ENCODE measurements around the gene PAEP. TPM values are rescaled to one million over a fixed set of nuclear protein-coding genes. Genes with fewer than 3 reads are reported as not detected.
A peak's percentile ranks its signal among the peaks of the same experiment; 100 is the strongest.

The PAEP gene
- polyA plus RNA-seq, 4 donors, result not detected

- Histone ChIP-seq H3K9me3 (ENCODE audit: control insufficient read depth in 2 of 2, insufficient read depth in 1 of 2, low read depth in 1 of 2, low read length in 1 of 2) (no peaks in the 10 kb centered on the region), H3K4me3 (ENCODE audit: low read depth in 1 of 3, low read length in 3 of 3) (no peak overlapping the region), H3K4me1 (ENCODE audit: control insufficient read depth in 3 of 3, insufficient read depth in 2 of 3, low read depth in 1 of 3, low read length in 2 of 3) (no peaks in the 10 kb centered on the region), H3K27me3 (ENCODE audit: control insufficient read depth in 3 of 3, insufficient read depth in 3 of 3, low read length in 3 of 3) (peaks cover 0 to 5% (median 0%) of the 10 kb centered on the region in 3 donors), H3K27ac (ENCODE audit: low read depth in 1 of 3, low read length in 2 of 3) (no peak overlapping the region), H3K36me3 (ENCODE audit: control insufficient read depth in 3 of 3, insufficient read depth in 2 of 3, low read depth in 1 of 3, low read length in 3 of 3) (no peaks in the 10 kb centered on the region)
- DNase-seq (no peak), FAIRE-seq (no peak)
- WGBS, 3 donors, result 80 to 85% (median 83%) methylated on average over 8 of the region's 8 CpGs
Observed at GRCh38 chr9:135601988-135602387, 40.4 kb downstream of the PAEP start.

- no peaks in the 10 kb centered on the region for H3K27me3 ChIP-seq (ENCODE audit: control insufficient read depth in 3 of 3, insufficient read depth in 3 of 3, low read length in 3 of 3)
- no peak overlapping the region for H3K4me3 ChIP-seq (ENCODE audit: low read depth in 1 of 3, low read length in 3 of 3)
- H3K36me3 ChIP-seq (ENCODE audit: control insufficient read depth in 3 of 3, insufficient read depth in 2 of 3, low read depth in 1 of 3, low read length in 3 of 3), result no peaks in the 10 kb centered on the region
- H3K4me1 ChIP-seq (ENCODE audit: control insufficient read depth in 3 of 3, insufficient read depth in 2 of 3, low read depth in 1 of 3, low read length in 2 of 3), result no peaks in the 10 kb centered on the region
- 45 to 49% (median 47%) methylated on average over 24 of the region's 24 CpGs for WGBS, 3 donors
- DNase-seq, result peak; percentile 38 to 43
- no peak for FAIRE-seq
- no peaks in the 10 kb centered on the region for H3K9me3 ChIP-seq (ENCODE audit: control insufficient read depth in 2 of 2, insufficient read depth in 1 of 2, low read depth in 1 of 2, low read length in 1 of 2)
- no peak overlapping the region for H3K27ac ChIP-seq (ENCODE audit: low read depth in 1 of 3, low read length in 2 of 3)
Observed at GRCh38 chr9:135602789-135603481, 41.4 kb downstream of the PAEP start.

GRCh38 chr9:135604437-135605237, 43.1 kb downstream of the PAEP start:
- 74 to 81% (median 77%) methylated on average over 31 of the region's 31 CpGs for whole genome bisulfite sequencing, 3 donors
- no peak for FAIRE-seq

GRCh38 chr9:135605238-135605781, 43.8 kb downstream of the PAEP start:
- DNase-seq, result no peak
- WGBS, 3 donors, result 59 to 65% (median 60%) methylated on average over 14 of the region's 14 CpGs

More at GRCh38 chr9:135604437-135605237, 43.1 kb downstream of the PAEP start:
- Histone ChIP-seq H3K27me3 (ENCODE audit: control insufficient read depth in 3 of 3, insufficient read depth in 3 of 3, low read length in 3 of 3) (no peaks in the 10 kb centered on the region), H3K4me1 (ENCODE audit: control insufficient read depth in 3 of 3, insufficient read depth in 2 of 3, low read depth in 1 of 3, low read length in 2 of 3) (no peaks in the 10 kb centered on the region), H3K27ac (ENCODE audit: low read depth in 1 of 3, low read length in 2 of 3) (no peak overlapping the region), H3K36me3 (ENCODE audit: control insufficient read depth in 3 of 3, insufficient read depth in 2 of 3, low read depth in 1 of 3, low read length in 3 of 3) (no peaks in the 10 kb centered on the region), H3K9me3 (ENCODE audit: control insufficient read depth in 2 of 2, insufficient read depth in 1 of 2, low read depth in 1 of 2, low read length in 1 of 2) (no peaks in the 10 kb centered on the region), H3K4me3 (ENCODE audit: low read depth in 1 of 3, low read length in 3 of 3) (no peak overlapping the region)
- no peak for DNase-seq

GRCh38 chr9:135606885-135607259, 45.3 kb downstream of the PAEP start:
- DNase-seq (no peak), FAIRE-seq (no peak)
- WGBS, 3 donors, result 75 to 86% (median 76%) methylated on average over 11 of the region's 11 CpGs

More at GRCh38 chr9:135605238-135605781, 43.8 kb downstream of the PAEP start:
- Histone ChIP-seq H3K4me1 (ENCODE audit: control insufficient read depth in 3 of 3, insufficient read depth in 2 of 3, low read depth in 1 of 3, low read length in 2 of 3) (no peaks in the 10 kb centered on the region), H3K27me3 (ENCODE audit: control insufficient read depth in 3 of 3, insufficient read depth in 3 of 3, low read length in 3 of 3) (no peaks in the 10 kb centered on the region), H3K36me3 (ENCODE audit: control insufficient read depth in 3 of 3, insufficient read depth in 2 of 3, low read depth in 1 of 3, low read length in 3 of 3) (no peaks in the 10 kb centered on the region), H3K4me3 (ENCODE audit: low read depth in 1 of 3, low read length in 3 of 3) (no peak overlapping the region), H3K27ac (ENCODE audit: low read depth in 1 of 3, low read length in 2 of 3) (no peak overlapping the region), H3K9me3 (ENCODE audit: control insufficient read depth in 2 of 2, insufficient read depth in 1 of 2, low read depth in 1 of 2, low read length in 1 of 2) (no peaks in the 10 kb centered on the region)
- FAIRE-seq, result no peak

GRCh38 chr9:135607401-135608293, 46.1 kb downstream of the PAEP start:
- no peaks in the 10 kb centered on the region for H3K4me1 ChIP-seq (ENCODE audit: control insufficient read depth in 3 of 3, insufficient read depth in 2 of 3, low read depth in 1 of 3, low read length in 2 of 3)
- FAIRE-seq, result no peak
- H3K36me3 ChIP-seq (ENCODE audit: control insufficient read depth in 3 of 3, insufficient read depth in 2 of 3, low read depth in 1 of 3, low read length in 3 of 3), result no peaks in the 10 kb centered on the region
- no peak overlapping the region for H3K4me3 ChIP-seq (ENCODE audit: low read depth in 1 of 3, low read length in 3 of 3)
- H3K27me3 ChIP-seq (ENCODE audit: control insufficient read depth in 3 of 3, insufficient read depth in 3 of 3, low read length in 3 of 3), result no peaks in the 10 kb centered on the region
- 59 to 80% (median 62%) methylated on average over 24 to 25 of the region's 25 CpGs for WGBS, 3 donors
- no peaks in the 10 kb centered on the region for H3K9me3 ChIP-seq (ENCODE audit: control insufficient read depth in 2 of 2, insufficient read depth in 1 of 2, low read depth in 1 of 2, low read length in 1 of 2)
- H3K27ac ChIP-seq (ENCODE audit: low read depth in 1 of 3, low read length in 2 of 3), result no peak overlapping the region
- no peak for DNase-seq

More at GRCh38 chr9:135606885-135607259, 45.3 kb downstream of the PAEP start:
- Histone ChIP-seq H3K4me3 (ENCODE audit: low read depth in 1 of 3, low read length in 3 of 3) (no peak overlapping the region), H3K4me1 (ENCODE audit: control insufficient read depth in 3 of 3, insufficient read depth in 2 of 3, low read depth in 1 of 3, low read length in 2 of 3) (no peaks in the 10 kb centered on the region), H3K27me3 (ENCODE audit: control insufficient read depth in 3 of 3, insufficient read depth in 3 of 3, low read length in 3 of 3) (no peaks in the 10 kb centered on the region), H3K36me3 (ENCODE audit: control insufficient read depth in 3 of 3, insufficient read depth in 2 of 3, low read depth in 1 of 3, low read length in 3 of 3) (no peaks in the 10 kb centered on the region), H3K27ac (ENCODE audit: low read depth in 1 of 3, low read length in 2 of 3) (no peak overlapping the region), H3K9me3 (ENCODE audit: control insufficient read depth in 2 of 2, insufficient read depth in 1 of 2, low read depth in 1 of 2, low read length in 1 of 2) (no peaks in the 10 kb centered on the region)

GRCh38 chr9:135608294-135608998, 46.9 kb downstream of the PAEP start:
- 71 to 80% (median 72%) methylated on average over 21 to 22 of the region's 22 CpGs for WGBS, 3 donors
- DNase-seq, result no peak
- no peaks in the 10 kb centered on the region for H3K9me3 ChIP-seq (ENCODE audit: control insufficient read depth in 2 of 2, insufficient read depth in 1 of 2, low read depth in 1 of 2, low read length in 1 of 2)
- no peak for FAIRE-seq
- no peak overlapping the region for H3K27ac ChIP-seq (ENCODE audit: low read depth in 1 of 3, low read length in 2 of 3)
- H3K4me3 ChIP-seq (ENCODE audit: low read depth in 1 of 3, low read length in 3 of 3), result no peak overlapping the region
- H3K36me3 ChIP-seq (ENCODE audit: control insufficient read depth in 3 of 3, insufficient read depth in 2 of 3, low read depth in 1 of 3, low read length in 3 of 3), result no peaks in the 10 kb centered on the region
- no peaks in the 10 kb centered on the region for H3K27me3 ChIP-seq (ENCODE audit: control insufficient read depth in 3 of 3, insufficient read depth in 3 of 3, low read length in 3 of 3)
- no peaks in the 10 kb centered on the region for H3K4me1 ChIP-seq (ENCODE audit: control insufficient read depth in 3 of 3, insufficient read depth in 2 of 3, low read depth in 1 of 3, low read length in 2 of 3)

Data from small intestine (tissue), 7 donors.